Hematopoietic multipotent progenitor cell treated with erythropoietin and hydrocortisone succinate and interleukin-3 and kit ligand, for 4 days (in vitro differentiated cells): Measurements from ENCODE around the gene MKNK2.
"Not testable (repeated sequence)": the region's sequence is repeated elsewhere in the genome, so short reads cannot be mapped to it uniquely, and the experiment has no call there.

Experiments used
- DNase-seq: peaks from one replicate; pipeline ENCODE4 v3.0.0-alpha.2; 2015

MKNK2 gene

DNA sequence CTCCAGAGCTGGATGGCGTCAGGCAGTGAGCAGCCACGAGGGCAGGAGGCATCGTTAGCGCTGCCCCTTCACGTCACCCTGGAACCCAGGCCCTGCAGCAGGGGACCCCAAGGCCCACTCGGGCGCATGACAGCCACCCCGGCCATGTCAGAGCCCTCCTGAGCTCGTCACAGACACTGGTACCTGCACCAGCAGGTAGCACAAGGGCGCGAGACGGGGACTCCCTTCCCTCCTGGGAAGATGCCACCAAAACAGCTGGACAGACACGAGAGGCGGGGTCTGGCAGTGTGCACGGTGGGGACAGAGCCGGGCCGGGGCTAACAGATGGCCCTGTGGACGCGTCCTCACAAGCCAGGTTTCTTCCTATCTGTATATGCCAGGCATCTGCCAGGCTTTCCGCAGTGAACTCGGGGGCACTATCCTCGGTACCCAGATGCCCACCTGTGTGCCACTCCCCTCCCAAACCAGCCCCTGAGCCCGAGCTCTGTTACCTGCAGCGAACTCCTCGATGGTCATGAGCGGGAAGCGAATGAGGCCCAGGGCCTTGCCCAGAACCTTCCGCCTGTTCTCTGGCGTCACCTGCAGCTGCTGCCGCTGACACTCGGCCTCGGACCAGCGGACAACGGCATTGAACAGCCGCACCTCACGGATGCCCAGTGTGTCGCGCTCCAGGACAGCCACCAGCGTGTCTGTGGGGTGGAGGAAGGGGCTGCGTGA, 61.4 kb downstream of the MKNK2 start:
- no peak for DNase-seq

DNA sequence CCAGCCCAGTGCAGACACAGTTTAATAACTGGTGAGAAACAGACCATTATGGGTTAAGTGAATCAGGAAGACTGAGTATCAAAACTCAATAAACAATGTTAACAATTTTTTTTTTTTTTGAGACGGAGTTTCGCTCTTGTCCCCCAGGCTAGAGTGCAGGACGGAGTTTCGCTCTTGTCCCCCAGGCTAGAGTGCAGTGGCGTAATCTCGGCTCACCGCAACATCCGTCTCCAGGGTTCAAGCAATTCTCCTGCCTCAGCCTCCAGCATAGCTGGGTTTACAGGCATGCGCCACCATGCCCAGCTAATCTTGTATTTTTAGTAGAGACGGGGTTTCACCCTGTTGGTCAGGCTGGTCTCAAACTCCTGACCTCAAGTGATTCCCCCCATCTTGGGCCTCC, 62.6 kb downstream of the MKNK2 start:
- DNase-seq: not testable (repeated sequence)
